ENCODE results near the gene SMIM29. TPM values are rescaled to one million over a fixed set of nuclear protein-coding genes. Genes with fewer than 3 reads are reported as not detected.

The SMIM29 gene
- 10 to 100 TPM; 10.8 to 17.3 (median 14.4) TPM for polyA plus RNA-seq (ENCODE audit: insufficient read length in 4 of 4)

DNA sequence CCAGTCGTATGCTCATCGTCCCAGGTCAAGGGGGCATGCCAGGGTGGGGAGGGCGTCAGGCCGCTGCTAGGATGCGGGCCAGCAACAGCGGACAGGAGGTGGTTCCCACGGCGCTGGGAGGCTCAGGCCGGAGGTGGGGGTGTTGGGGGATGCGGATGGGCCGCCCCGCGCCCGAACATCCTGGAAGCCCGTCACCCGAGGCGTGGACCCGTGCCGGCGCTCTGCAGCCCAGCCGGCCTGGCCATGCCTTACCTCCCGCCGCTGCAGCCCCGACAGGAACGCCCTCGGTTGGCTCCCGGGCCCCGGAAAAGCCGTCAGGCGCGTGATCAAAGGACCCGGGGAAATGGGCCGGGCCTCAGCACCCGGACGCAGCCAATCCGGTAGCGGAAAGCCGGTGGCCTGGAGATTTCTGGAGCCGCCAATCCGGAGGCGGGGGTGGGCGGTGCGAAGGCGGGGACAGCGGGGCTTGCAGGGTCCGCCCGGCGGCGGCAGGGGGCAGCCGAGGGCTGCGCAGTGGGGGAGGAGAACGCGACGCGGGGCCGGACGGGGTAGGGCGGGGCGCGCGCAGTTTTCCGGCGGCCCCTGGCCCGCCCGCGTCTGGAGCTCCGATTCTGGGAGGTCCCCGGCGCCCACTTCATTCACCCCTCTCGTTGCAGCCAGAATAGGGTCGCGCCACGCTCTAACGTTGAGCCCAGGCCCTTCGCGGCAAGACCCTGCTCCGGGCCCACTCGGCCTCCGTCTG, at the start of gene SMIM29:
Gene SMIM29 (minus strand): TSS at position 280 of the 742 bp plus-strand sequence. CDS start 1,215 bp downstream, outside the sequence.
- DNase-seq (ENCODE audit: low read depth in 4 of 4, low spot score in 2 of 4) = peak; percentile 67 to 93 (median 86)

DNA sequence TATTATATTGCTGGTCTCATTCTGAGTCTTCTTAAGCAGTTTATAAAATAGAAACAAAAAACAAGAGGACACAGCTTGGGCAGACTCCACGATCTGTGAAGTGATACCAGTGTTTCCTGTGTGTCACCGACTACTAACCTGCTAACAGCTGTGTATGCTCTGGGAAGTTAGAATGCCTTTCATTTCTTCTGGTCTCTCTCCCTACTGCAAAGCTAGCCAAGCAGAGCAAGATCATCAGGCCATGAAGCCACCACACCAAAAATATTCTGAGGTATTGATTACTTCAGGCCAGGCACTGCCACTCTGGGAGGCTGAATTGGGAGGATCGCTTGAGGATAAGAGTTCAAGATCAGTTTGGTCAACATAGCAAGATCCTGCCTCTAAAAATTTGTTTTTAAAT, 46.9 kb upstream of the SMIM29 start:
- DNase-seq (ENCODE audit: low read depth in 4 of 4, low spot score in 2 of 4) = no peak

DNA sequence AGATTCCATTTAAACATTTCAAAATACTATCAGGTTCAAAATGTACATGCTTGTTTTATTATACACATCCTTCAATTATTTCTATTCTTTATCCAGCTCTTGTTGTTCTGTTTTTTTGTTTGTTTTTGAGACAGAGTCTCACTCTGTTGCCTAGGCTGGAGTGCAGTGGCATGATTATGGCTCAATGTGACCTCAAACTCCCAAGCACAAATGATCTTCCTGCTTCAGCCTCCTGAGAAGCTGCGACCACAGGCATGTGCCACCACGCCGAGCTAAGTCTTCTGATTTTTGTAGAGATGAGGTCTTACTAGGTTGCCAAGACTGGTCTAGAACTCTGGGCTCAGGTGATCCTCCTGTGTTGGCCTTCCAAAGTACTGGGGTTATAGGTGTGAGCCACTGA, 44.1 kb upstream of the SMIM29 start:
- no peak for DNase-seq (ENCODE audit: low read depth in 4 of 4, low spot score in 2 of 4)

DNA sequence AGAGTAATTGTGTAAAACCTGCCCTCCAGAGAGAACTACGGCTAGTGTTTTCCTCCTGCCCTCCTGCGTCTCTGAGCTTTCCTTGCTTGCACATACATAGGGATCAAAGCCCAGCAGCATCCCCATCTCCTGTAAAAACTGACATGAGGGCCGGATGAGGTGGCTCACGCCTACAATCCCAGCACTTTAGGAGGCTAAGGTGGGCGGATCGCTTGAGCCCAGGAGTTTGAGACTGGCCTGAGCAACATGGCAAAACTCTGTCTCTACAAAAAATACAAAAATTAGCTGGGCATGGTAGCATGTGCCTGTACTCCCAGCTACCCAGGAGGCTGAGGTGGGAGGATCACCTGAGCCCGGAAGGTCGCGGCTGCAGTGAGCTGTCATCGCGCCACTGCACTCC, 40.3 kb upstream of the SMIM29 start:
- no peak for DNase-seq (ENCODE audit: low read depth in 4 of 4, low spot score in 2 of 4)

- DNase-seq (ENCODE audit: low read depth in 4 of 4, low spot score in 2 of 4) = no peak
Observed at GRCh38 chr6:34288581-34288980, 39.8 kb upstream of the SMIM29 start.

GRCh38 chr6:34285448-34286164, 36.8 kb upstream of the SMIM29 start:
- no peak for DNase-seq (ENCODE audit: low read depth in 4 of 4, low spot score in 2 of 4)

DNA sequence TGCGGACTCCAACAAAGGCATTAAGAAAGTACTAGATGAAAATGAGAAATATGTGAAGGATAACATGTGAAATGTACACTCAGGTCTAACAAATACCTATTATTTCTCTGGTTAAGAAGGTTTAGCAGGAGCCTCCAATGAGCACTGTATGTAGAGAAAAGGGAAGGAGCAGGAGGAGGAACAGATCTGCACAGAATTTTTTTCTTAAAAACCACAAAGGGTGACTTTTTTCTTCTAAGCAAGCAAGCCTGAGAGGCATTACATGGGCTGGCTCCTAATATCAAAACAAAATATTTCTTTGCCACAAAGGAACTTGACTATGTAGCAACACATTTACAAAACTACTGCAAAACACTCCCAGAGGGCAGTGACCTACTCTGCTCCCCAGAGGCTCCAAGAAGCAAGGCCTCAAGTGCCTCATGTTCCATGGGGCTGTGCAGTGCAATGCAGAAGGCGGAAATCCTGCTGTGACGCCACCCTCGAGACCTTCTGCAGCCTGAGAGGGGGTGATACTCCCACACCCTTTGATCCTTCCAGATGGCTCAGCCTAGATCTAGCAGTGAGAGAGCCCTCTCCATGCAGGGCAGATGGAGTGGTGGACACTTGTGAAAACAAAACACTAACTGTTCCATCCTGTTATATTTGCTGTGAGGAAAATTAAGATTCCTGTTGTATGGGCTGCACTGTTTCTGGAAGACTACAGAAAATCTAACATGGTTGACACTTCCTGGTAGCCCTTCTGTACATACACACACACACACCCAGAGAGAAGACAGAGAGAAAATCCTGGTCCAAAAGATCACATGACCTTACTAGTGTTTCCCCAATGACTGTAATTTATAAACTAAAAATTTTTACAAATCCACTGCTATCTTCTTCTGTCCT, 36.0 kb upstream of the SMIM29 start:
- DNase-seq (ENCODE audit: low read depth in 4 of 4, low spot score in 2 of 4) = no peak

- DNase-seq (ENCODE audit: low read depth in 4 of 4, low spot score in 2 of 4) = no peak
Observed at GRCh38 chr6:34281702-34282334, 33.0 kb upstream of the SMIM29 start.

DNA sequence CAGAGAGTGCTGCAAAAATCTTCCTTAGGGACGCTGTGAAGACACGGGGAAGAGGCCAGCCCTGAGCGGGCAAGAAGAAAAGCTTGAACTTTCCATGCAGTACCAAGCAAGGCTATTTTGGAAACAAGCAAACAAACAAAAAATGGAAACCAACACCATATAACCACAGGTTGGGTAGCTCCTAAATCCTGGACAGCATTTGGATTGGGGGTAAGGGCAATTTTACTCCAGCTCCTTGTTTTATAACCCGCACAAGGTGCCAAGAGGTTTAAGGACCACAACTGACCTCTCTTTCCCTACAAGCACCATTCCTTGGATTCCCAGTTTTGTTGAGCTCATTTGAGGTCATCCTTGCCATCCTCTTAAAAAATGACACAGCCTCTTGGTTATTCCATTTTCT, 31.4 kb upstream of the SMIM29 start:
- no peak for DNase-seq (ENCODE audit: low read depth in 4 of 4, low spot score in 2 of 4)

GRCh38 chr6:34278833-34279232, 30.0 kb upstream of the SMIM29 start:
- no peak for DNase-seq (ENCODE audit: low read depth in 4 of 4, low spot score in 2 of 4)

DNA sequence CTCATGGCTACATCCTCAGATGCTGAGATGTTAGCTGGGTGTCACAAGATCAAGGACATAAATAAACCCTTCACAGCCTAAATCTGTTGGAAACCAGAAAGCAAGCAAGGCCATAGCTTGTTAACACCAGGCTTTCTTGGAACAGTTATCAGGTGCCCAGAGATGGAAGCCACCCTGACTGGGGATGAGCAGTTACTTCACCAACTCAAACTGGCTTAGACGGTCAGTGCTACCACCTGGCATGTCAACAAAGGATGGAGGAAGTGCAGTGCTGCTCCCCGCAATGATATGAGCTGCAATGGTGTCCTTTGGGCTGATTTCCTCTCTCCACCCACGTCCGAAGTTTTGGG, 28.9 kb upstream of the SMIM29 start:
- no peak for DNase-seq (ENCODE audit: low read depth in 4 of 4, low spot score in 2 of 4)

- DNase-seq (ENCODE audit: low read depth in 4 of 4, low spot score in 2 of 4) = peak in 1 of 4 donors; percentile 36
Observed at GRCh38 chr6:34276881-34277762, 28.3 kb upstream of the SMIM29 start.

GRCh38 chr6:34276191-34276590, 27.4 kb upstream of the SMIM29 start:
- no peak for DNase-seq (ENCODE audit: low read depth in 4 of 4, low spot score in 2 of 4)

DNA sequence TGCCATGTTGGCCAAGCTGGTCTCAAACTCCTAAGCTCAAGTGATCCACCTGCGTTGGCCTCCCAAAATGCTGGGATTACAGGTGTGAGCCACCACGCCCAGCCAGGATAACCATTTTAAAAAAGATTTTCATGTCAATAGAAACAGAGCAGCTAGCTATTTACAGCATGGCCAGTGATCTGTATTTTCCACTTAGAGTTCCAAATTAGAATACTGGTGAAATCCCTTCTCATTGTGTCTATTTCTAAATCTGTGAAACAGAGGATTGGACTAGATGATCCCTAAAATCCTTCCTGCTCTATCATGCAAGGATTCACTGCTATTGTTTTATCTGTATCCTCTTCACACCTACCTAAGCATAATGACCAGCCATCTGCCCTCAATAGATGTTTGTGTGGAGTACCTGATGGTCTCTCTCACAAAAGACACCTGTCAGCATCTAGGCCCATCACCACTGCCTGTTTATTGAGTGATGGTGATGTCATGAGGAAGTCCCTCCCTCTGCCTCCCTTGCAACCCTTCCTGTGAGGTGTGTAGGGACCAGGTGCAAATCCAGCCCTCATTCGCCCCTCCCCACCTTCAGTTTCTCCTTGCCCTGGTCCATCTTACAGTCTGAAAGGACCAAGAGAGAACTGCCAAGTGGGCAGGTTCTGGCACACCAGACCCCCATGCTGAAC, 26.5 kb upstream of the SMIM29 start:
- DNase-seq (ENCODE audit: low read depth in 4 of 4, low spot score in 2 of 4) = no peak

- DNase-seq (ENCODE audit: low read depth in 4 of 4, low spot score in 2 of 4) = no peak
Observed at GRCh38 chr6:34274129-34274528, 25.3 kb upstream of the SMIM29 start.

- no peak for DNase-seq (ENCODE audit: low read depth in 4 of 4, low spot score in 2 of 4)
Observed at GRCh38 chr6:34273242-34273805, 24.5 kb upstream of the SMIM29 start.

DNA sequence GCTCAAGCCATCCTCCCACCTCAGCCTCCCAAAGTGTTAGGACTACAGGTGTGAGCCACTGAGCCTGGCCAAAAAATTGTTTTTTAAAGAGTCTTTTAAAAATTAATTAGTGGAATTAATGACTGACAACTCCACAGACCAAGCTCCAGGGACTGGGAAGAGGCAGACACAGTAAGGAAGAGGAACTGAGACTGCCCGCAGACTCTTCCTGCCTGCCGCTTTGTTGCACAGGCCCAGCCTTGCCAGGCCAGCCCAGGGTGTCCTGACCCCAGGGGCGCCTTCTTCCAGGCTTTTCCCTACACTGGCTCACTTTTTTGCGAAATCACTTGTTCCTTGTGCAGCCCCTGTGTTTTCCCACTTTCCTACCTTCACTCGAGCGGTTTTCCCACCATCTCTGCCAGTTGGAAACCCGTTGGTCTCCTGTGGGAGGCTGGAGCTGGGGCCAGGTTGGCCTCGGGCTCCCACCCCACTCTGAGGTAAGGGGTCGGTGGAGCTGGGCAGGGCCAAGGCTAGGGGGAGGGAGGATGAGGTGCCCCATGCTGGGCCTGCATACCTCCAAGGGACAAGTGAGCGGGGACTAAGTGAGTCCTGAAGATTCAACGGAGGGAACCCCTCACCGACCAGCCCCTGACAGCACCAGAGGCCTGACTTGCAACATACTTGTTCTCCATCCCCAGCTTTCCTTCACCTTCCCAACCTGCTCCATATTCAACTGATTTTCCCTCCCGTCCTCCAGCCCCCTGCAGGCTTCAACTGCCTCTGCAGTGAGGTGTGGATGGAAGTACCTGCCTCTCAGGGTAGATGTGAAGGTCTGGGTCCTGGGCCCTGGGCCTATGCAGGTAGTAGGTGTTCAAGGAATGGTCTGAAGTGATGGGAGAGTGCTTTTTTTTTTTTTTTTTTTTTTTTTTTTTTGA, 23.5 kb upstream of the SMIM29 start:
- no peak for DNase-seq (ENCODE audit: low read depth in 4 of 4, low spot score in 2 of 4)

Measured in left renal cortex interstitium (tissue), 4 donors.